GM10248 (cell line): Measurements from ENCODE around the gene COL9A1.
"Not testable (repeated sequence)": the region's sequence is repeated elsewhere in the genome, so short reads cannot be mapped to it uniquely, and the experiment has no call there.

ENCODE experiments used
- CTCF ChIA-PET: fragments of 300-600 bp; sonication (Branson Sonifier 250); formaldehyde crosslinking; extraction: SDS; loops from one replicate; lab custom pipeline; 2021; ENCODE audit warnings: antibody characterized with exemption; lab: Yijun Ruan, JAX
- POLR2A ChIA-PET: fragments of 350-650 bp; sonication (Branson Sonifier 250); formaldehyde crosslinking; extraction: SDS; loops from one replicate; lab custom pipeline; 2020; ENCODE audit warnings: antibody characterized with exemption; lab: Yijun Ruan, JAX
- DNase-seq: peaks from one replicate; pipeline ENCODE4 v3.0.0; 2012; ENCODE audit errors: extremely low spot score
- CTCF ChIP-seq: IDR thresholded peaks from 2 replicates; pipeline ENCODE4 v1.5.1; 2012; ENCODE audit warnings: mild to moderate bottlenecking, low read depth; ENCODE audit errors: extremely low read depth, missing control alignments, control extremely low read depth

The COL9A1 gene

GRCh38 chr6:70312165-70312745, 9.4 kb upstream of the COL9A1 start:
- CTCF ChIA-PET = interaction anchor here (0.8 to 6.5 kb wide), 8 partner anchors 16 to 706 kb away, joined by 3 to 137 read pairs (median 12); partner anchors contain the start of gene B3GAT2
- no peak for TF ChIP-seq CTCF
- DNase-seq = no peak
- POLR2A ChIA-PET = no interaction called here

GRCh38 chr6:70310063-70310694, 7.3 kb upstream of the COL9A1 start:
- peak; percentile 64 for TF ChIP-seq CTCF
- ChIA-PET POLR2A (no interaction called here), CTCF (interaction anchor here (0.6 to 6.5 kb wide), 27 partner anchors 10 to 712 kb away, joined by 3 to 137 read pairs (median 4); partner anchors contain the start of gene B3GAT2)
- DNase-seq = no peak

- no peak for TF ChIP-seq CTCF
- POLR2A ChIA-PET = no interaction called here
- DNase-seq = no peak
- CTCF ChIA-PET = interaction anchor here (0.7 to 6.5 kb wide), 24 partner anchors 11 to 712 kb away, joined by 3 to 137 read pairs (median 6); partner anchors contain the start of gene B3GAT2
Observed at GRCh38 chr6:70309243-70309642, 6.4 kb upstream of the COL9A1 start.

GRCh38 chr6:70308142-70308541, 5.3 kb upstream of the COL9A1 start:
- CTCF ChIA-PET = interaction anchor here (0.9 to 6.5 kb wide), 13 partner anchors 12 to 703 kb away, joined by 3 to 137 read pairs (median 19); partner anchors contain the start of gene B3GAT2
- DNase-seq, POLR2A ChIA-PET: not testable (repeated sequence)

GRCh38 chr6:70307008-70307407, 4.1 kb upstream of the COL9A1 start:
- DNase-seq = no peak
- POLR2A ChIA-PET = no interaction called here
- CTCF ChIA-PET = interaction anchor here (1.0 to 4.1 kb wide), 7 partner anchors 9 to 704 kb away, joined by 3 to 29 read pairs (median 3); no protein-coding TSS in a partner anchor
- TF ChIP-seq CTCF = no peak

GRCh38 chr6:70304616-70305015, 1.7 kb upstream of the COL9A1 start:
- no peak for TF ChIP-seq CTCF
- no peak for DNase-seq
- CTCF ChIA-PET = interaction anchor here (0.7 to 4.1 kb wide), 4 partner anchors 12 to 651 kb away, joined by 3 to 29 read pairs (median 5); no protein-coding TSS in a partner anchor
- POLR2A ChIA-PET = no interaction called here

GRCh38 chr6:70299456-70299855, 3.4 kb downstream of the COL9A1 start:
- no peak for TF ChIP-seq CTCF
- ChIA-PET POLR2A (no interaction called here), CTCF (interaction anchor here (1.0 to 10.1 kb wide), 2 partner anchors 11 to 80 kb away, joined by 3 to 58 read pairs; no protein-coding TSS in a partner anchor)
- DNase-seq = no peak
